ENCODE measurements around the gene SYN1. TPM values are rescaled to one million over a fixed set of nuclear protein-coding genes. Genes with fewer than 3 reads are reported as not detected.

Gene SYN1
- total and polyA plus RNA-seq, 12 donors = 0.12 to 16.5 (median 3.8) TPM; not detected in 1

DNA sequence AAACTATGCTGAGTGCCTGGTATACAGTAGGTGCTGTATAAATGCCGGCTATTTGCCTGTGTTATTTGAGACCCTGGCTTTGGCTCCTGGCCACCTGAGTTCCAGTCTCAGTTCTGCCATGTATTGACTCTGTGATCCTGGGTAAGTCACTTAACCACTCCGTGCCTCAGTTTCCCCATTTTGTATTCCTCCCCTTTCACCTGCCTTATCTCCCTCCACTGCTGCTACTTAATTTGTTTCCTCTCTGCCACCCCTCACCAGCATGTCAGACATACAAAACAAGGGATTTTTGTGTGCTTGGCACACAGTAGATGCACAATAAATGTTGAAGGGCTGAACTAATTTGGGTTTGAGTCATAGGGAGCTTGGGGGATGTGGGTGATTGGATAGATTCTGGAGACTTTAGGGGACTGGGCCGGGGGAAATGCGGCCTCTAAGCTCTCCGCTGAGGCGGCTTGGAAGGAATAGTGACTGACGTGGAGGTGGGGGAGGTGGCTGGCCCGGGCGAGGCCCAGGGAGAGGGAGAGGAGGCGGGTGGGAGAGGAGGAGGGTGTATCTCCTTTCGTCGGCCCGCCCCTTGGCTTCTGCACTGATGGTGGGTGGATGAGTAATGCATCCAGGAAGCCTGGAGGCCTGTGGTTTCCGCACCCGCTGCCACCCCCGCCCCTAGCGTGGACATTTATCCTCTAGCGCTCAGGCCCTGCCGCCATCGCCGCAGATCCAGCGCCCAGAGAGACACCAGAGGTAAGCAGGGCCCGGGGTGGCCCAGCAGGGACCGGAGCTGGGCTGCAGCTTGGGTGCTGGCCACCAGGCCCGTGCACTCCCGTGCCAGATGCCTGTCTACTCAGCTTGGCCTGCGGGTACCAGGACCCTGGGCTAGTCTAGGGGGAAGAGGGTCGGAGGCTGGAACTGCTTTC is 37.7 kb downstream of the SYN1 start, which contains the start of gene TIMP1:
TIMP1 (plus strand) TSS at position 706 of the 917 bp plus-strand sequence. CDS start 980 bp downstream, outside the sequence.
- Histone ChIP-seq H3K27me3 (no peaks in the 10 kb centered on the region), H3K27ac (peak within 1 kb of the TSS in 4 of 5 donors; percentile 60 to 92 (median 76)), H3K36me3 (replicated peaks in 1 of 2) (peaks cover 0 to 11% of the 10 kb centered on the region in 2 donors), H3K4me1 (replicated peaks in 1 of 2) (peaks cover 0 to 6% of the 10 kb centered on the region in 2 donors), H3K4me3 (peak within 1 kb of the TSS in 3 of 4 donors; percentile 14 to 61 (median 24)), H3K9me3 (replicated peaks in 1 of 3) (no peaks in the 10 kb centered on the region)
- peak in 1 of 2 donors; percentile 57 for TF ChIP-seq POLR2A (IDR thresholded peaks at IDR 0.05)
- TF ChIP-seq, protein P1, sequence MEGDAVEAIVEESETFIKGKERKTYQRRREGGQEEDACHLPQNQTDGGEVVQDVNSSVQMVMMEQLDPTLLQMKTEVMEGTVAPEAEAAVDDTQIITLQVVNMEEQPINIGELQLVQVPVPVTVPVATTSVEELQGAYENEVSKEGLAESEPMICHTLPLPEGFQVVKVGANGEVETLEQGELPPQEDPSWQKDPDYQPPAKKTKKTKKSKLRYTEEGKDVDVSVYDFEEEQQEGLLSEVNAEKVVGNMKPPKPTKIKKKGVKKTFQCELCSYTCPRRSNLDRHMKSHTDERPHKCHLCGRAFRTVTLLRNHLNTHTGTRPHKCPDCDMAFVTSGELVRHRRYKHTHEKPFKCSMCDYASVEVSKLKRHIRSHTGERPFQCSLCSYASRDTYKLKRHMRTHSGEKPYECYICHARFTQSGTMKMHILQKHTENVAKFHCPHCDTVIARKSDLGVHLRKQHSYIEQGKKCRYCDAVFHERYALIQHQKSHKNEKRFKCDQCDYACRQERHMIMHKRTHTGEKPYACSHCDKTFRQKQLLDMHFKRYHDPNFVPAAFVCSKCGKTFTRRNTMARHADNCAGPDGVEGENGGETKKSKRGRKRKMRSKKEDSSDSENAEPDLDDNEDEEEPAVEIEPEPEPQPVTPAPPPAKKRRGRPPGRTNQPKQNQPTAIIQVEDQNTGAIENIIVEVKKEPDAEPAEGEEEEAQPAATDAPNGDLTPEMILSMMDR (IDR thresholded peaks at IDR 0.05) = no peak
- peak; percentile 86 to 96 (median 94) for DNase-seq
- 3 to 39% (median 16%) methylated on average over 4 to 28 of the region's 28 CpGs for WGBS, 4 donors
- intact Hi-C loops (cut with DNase I) = no loop called here

DNA sequence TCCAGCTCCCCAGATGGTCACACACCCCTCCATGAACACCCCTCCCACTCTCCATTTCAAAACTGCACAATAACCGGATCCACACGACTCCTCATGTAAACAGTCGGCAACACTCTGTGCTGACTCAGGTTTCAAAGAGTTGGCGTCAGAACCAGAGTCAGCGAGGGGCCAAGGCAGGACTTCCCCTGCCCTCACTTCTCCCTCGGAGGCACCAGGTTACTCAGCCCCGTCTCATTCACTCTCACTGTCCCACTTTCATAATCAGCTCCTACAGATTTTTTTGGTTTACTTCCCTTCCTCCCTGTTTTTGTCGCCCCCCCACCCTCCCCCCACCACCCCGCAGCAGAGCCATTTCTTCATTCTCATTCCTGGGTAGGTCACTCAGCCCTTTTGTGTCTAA is 40.1 kb downstream of the SYN1 start:
- WGBS, 4 donors = 46 to 79% (median 60%) methylated on average over 8 to 9 of the region's 9 CpGs
- intact Hi-C loops (cut with DNase I) = no loop called here

DNA sequence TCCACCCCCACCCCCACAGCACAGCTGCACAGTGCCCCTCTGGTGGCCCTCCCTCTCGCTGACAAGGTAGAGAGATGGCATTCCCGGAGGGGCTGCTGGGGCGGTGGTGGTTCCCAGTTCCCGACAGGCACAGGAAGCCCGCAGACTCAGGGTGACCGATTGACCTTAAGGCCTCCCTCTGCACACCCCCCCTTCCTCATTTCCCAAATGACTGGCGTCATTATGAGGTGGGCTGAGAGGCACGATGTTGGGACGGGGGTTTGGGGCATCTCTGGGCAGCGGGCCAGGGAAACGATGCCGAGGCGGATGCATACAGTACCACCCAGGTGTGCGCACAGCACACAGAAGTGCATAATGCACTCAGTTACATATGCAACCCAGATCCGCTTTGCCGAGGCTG is 41.0 kb downstream of the SYN1 start:
- intact Hi-C loops (cut with DNase I) = no loop called here
- WGBS, 4 donors = 55 to 64% (median 59%) methylated on average over 8 to 16 of the region's 16 CpGs; no CpG with 5 or more reads in 1 of the 4 donors
- no peak for DNase-seq
- H3K36me3 ChIP-seq (replicated peaks in 1 of 2) = no peaks in the 10 kb centered on the region
- H3K27me3 ChIP-seq = no peaks in the 10 kb centered on the region
- peaks cover 0 to 4% of the 10 kb centered on the region in 2 donors for H3K4me1 ChIP-seq (replicated peaks in 1 of 2)
- no peaks in the 10 kb centered on the region for H3K9me3 ChIP-seq (replicated peaks in 1 of 3)
- TF ChIP-seq POLR2A (IDR thresholded peaks at IDR 0.05) = no peak
- TF ChIP-seq, protein P1 (IDR thresholded peaks at IDR 0.05) = no peak
- no peak overlapping the region for H3K27ac ChIP-seq
- no peak overlapping the region for H3K4me3 ChIP-seq

More for the DNA sequence above, 40.1 kb downstream of the SYN1 start:
- H3K4me1 ChIP-seq (replicated peaks in 1 of 2) = no peaks in the 10 kb centered on the region
- DNase-seq = peak in 1 of 7 donors; percentile 42
- no peak overlapping the region for H3K27ac ChIP-seq
- TF ChIP-seq, protein P1 (IDR thresholded peaks at IDR 0.05) = no peak
- TF ChIP-seq POLR2A (IDR thresholded peaks at IDR 0.05) = no peak
- H3K36me3 ChIP-seq (replicated peaks in 1 of 2) = no peaks in the 10 kb centered on the region
- no peaks in the 10 kb centered on the region for H3K27me3 ChIP-seq
- no peaks in the 10 kb centered on the region for H3K9me3 ChIP-seq (replicated peaks in 1 of 3)
- H3K4me3 ChIP-seq = no peak overlapping the region

DNA sequence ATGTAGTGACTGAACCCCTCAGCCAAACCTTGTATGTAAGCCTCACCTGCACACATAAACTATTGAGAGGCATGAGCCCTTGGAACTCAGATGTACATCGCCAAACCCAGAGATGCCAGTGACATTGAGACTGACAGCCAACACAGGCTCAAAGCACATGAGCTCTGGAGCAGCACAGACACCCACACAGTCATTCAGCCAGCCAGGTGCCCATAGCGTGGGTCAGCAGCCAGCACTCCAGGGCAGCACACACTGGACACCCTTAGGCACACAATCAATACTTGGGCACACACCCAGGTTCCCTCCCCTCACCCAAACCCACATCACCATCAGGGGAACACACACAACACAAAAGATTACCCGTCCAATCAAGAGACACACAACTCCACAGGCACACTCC is 41.8 kb downstream of the SYN1 start:
- Histone ChIP-seq H3K36me3 (replicated peaks in 1 of 2) (no peaks in the 10 kb centered on the region), H3K27ac (no peak overlapping the region), H3K4me1 (replicated peaks in 1 of 2) (peaks cover 0 to 5% of the 10 kb centered on the region in 2 donors), H3K4me3 (no peak overlapping the region), H3K9me3 (replicated peaks in 1 of 3) (no peaks in the 10 kb centered on the region), H3K27me3 (no peaks in the 10 kb centered on the region)
- intact Hi-C loops (cut with DNase I) = no loop called here
- no peak for DNase-seq
- 29 to 78% (median 72%) methylated on average over 1 to 3 of the region's 3 CpGs for WGBS, 4 donors
- TF ChIP-seq, protein P1 (IDR thresholded peaks at IDR 0.05) = no peak
- no peak for TF ChIP-seq POLR2A (IDR thresholded peaks at IDR 0.05)
